Right lobe of liver (tissue), 4 donors: Measurements from ENCODE around the gene MAPT.

ENCODE experiments used
- CTCF ChIP-seq, 4 donors: fragments of 200-600 bp in 3 of 4; fragments of 450-650 bp in 1 of 4; IDR thresholded peaks; one replicate each; pipeline versions ENCODE4 v1.5.1 to v1.8.0; 2016 to 2022; ENCODE audit warnings: antibody characterized with exemption in 4 of 4, mild to moderate bottlenecking in 2 of 4
- POLR2A ChIP-seq: fragments of 450-650 bp; IDR thresholded peaks from one replicate; pipeline ENCODE4 v1.6.1; 2017; ENCODE audit warnings: antibody characterized with exemption, mild to moderate bottlenecking
- donor health status: DM: no; HTN: no; CAD: no.
- donor health status: DM: no; HTN: no; CAD: no.
- donor health status: DM: no; HTN: yes; CAD: no.

- no peak for TF ChIP-seq CTCF (IDR thresholded peaks at IDR 0.05)
- no peak for TF ChIP-seq POLR2A
Observed at GRCh38 chr17:45906237-45906636, 11.9 kb downstream of the MAPT start.
